ENCODE data around the gene DNAJB8.

The DNAJB8 gene

GRCh38 chr3:128415773-128416577 lies 50.7 kb downstream of the DNAJB8 start:
- peak; percentile 19 for DNase-seq (ENCODE audit: low read depth)
- TF ChIP-seq MYC (IDR thresholded peaks at IDR 0.05; ENCODE audit: low read depth, low read length) (no peak), MAX (IDR thresholded peaks at IDR 0.05; ENCODE audit: low read depth, low read length) (no peak), CTCF (IDR thresholded peaks at IDR 0.05; ENCODE audit: low read depth, low read length) (no peak), POLR2A (IDR thresholded peaks at IDR 0.05; ENCODE audit: extremely low read depth, insufficient read length) (no peak)

GRCh38 chr3:128415200-128415772 lies 51.4 kb downstream of the DNAJB8 start:
- no peak overlapping the region for H3K4me3 ChIP-seq (ENCODE audit: low read depth, low read length)
- TF ChIP-seq CTCF (IDR thresholded peaks at IDR 0.05; ENCODE audit: low read depth, low read length): no peak
- DNase-seq (ENCODE audit: low read depth): peak; percentile 46

More at GRCh38 chr3:128415773-128416577, 50.7 kb downstream of the DNAJB8 start:
- no peak overlapping the region for H3K4me3 ChIP-seq (ENCODE audit: low read depth, low read length)

GRCh38 chr3:128413413-128414205 lies 53.1 kb downstream of the DNAJB8 start:
- TF ChIP-seq CTCF (IDR thresholded peaks at IDR 0.05; ENCODE audit: low read depth, low read length) (no peak), MYC (IDR thresholded peaks at IDR 0.05; ENCODE audit: low read depth, low read length) (no peak), POLR2A (IDR thresholded peaks at IDR 0.05; ENCODE audit: extremely low read depth, insufficient read length) (no peak), MAX (IDR thresholded peaks at IDR 0.05; ENCODE audit: low read depth, low read length) (no peak)
- DNase-seq (ENCODE audit: low read depth): no peak

GRCh38 chr3:128413003-128413370 lies 53.7 kb downstream of the DNAJB8 start:
- TF ChIP-seq CTCF (IDR thresholded peaks at IDR 0.05; ENCODE audit: low read depth, low read length) (no peak), POLR2A (IDR thresholded peaks at IDR 0.05; ENCODE audit: extremely low read depth, insufficient read length) (no peak), MAX (IDR thresholded peaks at IDR 0.05; ENCODE audit: low read depth, low read length) (no peak), MYC (IDR thresholded peaks at IDR 0.05; ENCODE audit: low read depth, low read length) (no peak)
- H3K4me3 ChIP-seq (ENCODE audit: low read depth, low read length): no peak overlapping the region
- DNase-seq (ENCODE audit: low read depth): no peak

More at GRCh38 chr3:128413413-128414205, 53.1 kb downstream of the DNAJB8 start:
- H3K4me3 ChIP-seq (ENCODE audit: low read depth, low read length): no peak overlapping the region

All from NB4 (cell line).